ENCODE measurements around the gene NPPA. TPM values are rescaled to one million over a fixed set of nuclear protein-coding genes. Genes with fewer than 3 reads are reported as not detected.

Gene NPPA
- total RNA-seq, 1 donor, result not detected

GRCh38 chr1:11796036-11796828 lies 51.4 kb downstream of the NPPA start:
- no peak for DNase-seq (ENCODE audit: low read depth)
- no peak overlapping the region for H3K4me3 ChIP-seq (ENCODE audit: low read depth, low read length)
- no peak for TF ChIP-seq CTCF (IDR thresholded peaks at IDR 0.05; ENCODE audit: insufficient read depth, low read depth, low read length)

Small RNA genes lying within 50 kb of the gene (small RNA-seq; reads per million reads assigned to genes)
- gene RF02156 (not detected), gene RF02157 (not detected), gene RF02158 (not detected)

Other genes starting within 250 kb of the NPPA start
- gene FBXO2, start 193.4 kb downstream of the NPPA start, total RNA-seq, result 1.9 and 4.3 TPM in 2 replicates
- gene FBXO44, start 192.9 kb downstream of the NPPA start, total RNA-seq, result 12.2 and 14.2 TPM in 2 replicates
- gene FBXO6, start 183.6 kb downstream of the NPPA start, total RNA-seq, result 8.4 and 8.6 TPM in 2 replicates
- 30.7 and 43.8 TPM in 2 replicates for gene MAD2L2, start 166.6 kb downstream of the NPPA start, total RNA-seq
- gene DRAXIN, start 156.1 kb downstream of the NPPA start, total RNA-seq, result not detected in 2 replicates
- 38.9 and 41.9 TPM in 2 replicates for gene AGTRAP, start 111.6 kb downstream of the NPPA start, total RNA-seq
- under 0.01 TPM in 1 of 2 replicates, not detected in the other for gene C1orf167, start 85.6 kb downstream of the NPPA start, total RNA-seq
- 21.6 and 23.5 TPM in 2 replicates for gene MTHFR, start 41.8 kb downstream of the NPPA start, total RNA-seq
- gene CLCN6, start 41.6 kb downstream of the NPPA start, total RNA-seq, result 18.6 and 19.0 TPM in 2 replicates
- 3.9 and 4.7 TPM in 2 replicates for gene NPPB, start 11.2 kb upstream of the NPPA start, total RNA-seq
- gene KIAA2013, start 78.6 kb upstream of the NPPA start, total RNA-seq, result 57.9 and 69.9 TPM in 2 replicates
- 309 and 324 TPM in 2 replicates for gene PLOD1, start 86.9 kb upstream of the NPPA start, total RNA-seq
- 52.5 and 66.1 TPM in 2 replicates for gene MFN2, start 132.7 kb upstream of the NPPA start, total RNA-seq
- 32.0 and 34.8 TPM in 2 replicates for gene MIIP, start 171.7 kb upstream of the NPPA start, total RNA-seq
- gene TNFRSF8, start 215.5 kb upstream of the NPPA start, total RNA-seq, result under 0.01 and 0.86 TPM in 2 replicates

All from fibroblast of villous mesenchyme (primary cell).